HEK293T (cell line): ENCODE results near the gene ADAMTS15.

ENCODE experiments used
- FOXA1 ChIP-seq: fragments of 450-650 bp; IDR thresholded peaks from 2 replicates; pipeline ENCODE4 v1.6.1; 2016; ENCODE audit warnings: mild to moderate bottlenecking
- HDGF ChIP-seq: fragments of 450-650 bp; IDR thresholded peaks from 2 replicates; pipeline ENCODE4 v1.6.1; 2017; ENCODE audit warnings: antibody characterized with exemption, borderline replicate concordance

- TF ChIP-seq FOXA1 (no peak), HDGF (no peak)
Observed at GRCh38 chr11:130478204-130478701, 29.8 kb downstream of the ADAMTS15 start.
